GM12878 (cell line): ENCODE data around the gene SPRTN. TPM values are rescaled to one million over a fixed set of nuclear protein-coding genes. Genes with fewer than 3 reads are reported as not detected.

Experiments used
- ATAC-seq: fragments of 200-7000 bp; cut with Tn5 transposase; 3 replicates; pipeline ENCODE4 v1.9.1; 2020; ENCODE audit warnings: mild to moderate bottlenecking, moderate library complexity
- BruUV-seq: library from RNA; stranded (reverse); fragments of 400-500 nt; replicated peaks from 2 replicates; lab custom pipeline; 2021; lab: Mats Ljungman, UMichigan
- CTCF ChIA-PET: fragments of 300-600 bp; sonication (Branson Sonifier 250); formaldehyde crosslinking; extraction: SDS; loops from one replicate; lab custom pipeline; 2021; ENCODE audit warnings: inconsistent platforms; lab: Yijun Ruan, JAX
- POLR2A ChIA-PET: fragments of 350-600 bp; formaldehyde crosslinking; extraction: SDS; loops from one replicate; lab custom pipeline; 2021; ENCODE audit warnings: inconsistent platforms; lab: Charles Lee
- RAD21 ChIA-PET: fragments of 300-600 bp; sonication (Branson Sonifier 250); formaldehyde crosslinking; loops from one replicate; lab custom pipeline; 2023; ENCODE audit warnings: antibody characterized with exemption; ENCODE audit not compliant: unreplicated experiment; lab: Charles Lee
- SMC1A ChIA-PET: fragments of 300-600 bp; sonication (Branson Sonifier 250); formaldehyde crosslinking; loops from one replicate; lab custom pipeline; 2023; ENCODE audit not compliant: unreplicated experiment, uncharacterized antibody; lab: Charles Lee
- DNase-seq: peaks from one replicate; pipeline ENCODE4 v3.0.0-alpha.2; 2011; ENCODE audit warnings: low read depth, low spot score
- FAIRE-seq: peaks from 3 replicates; lab custom pipeline; 2011; peaks lifted over from hg19 to GRCh38; lab: Jason Lieb, UNC
- H2AFZ ChIP-seq: 2 replicates; pipeline ENCODE4 v1.6.0; 2011; ENCODE audit warnings: low read depth, low read length, control low read depth; ENCODE audit not compliant: control insufficient read depth
- H3K27ac ChIP-seq: 2 replicates; pipeline ENCODE4 v1.5.1; 2011; ENCODE audit warnings: control low read depth; ENCODE audit not compliant: control insufficient read depth, insufficient read depth
- H3K27me3 ChIP-seq, 2 experiments: replicated peaks in 1 of 2; 2 replicates each; pipeline versions ENCODE4 v1.6.0 to v1.6.1; 2011; ENCODE audit warnings: low read length in 1 of 2; ENCODE audit not compliant: control insufficient read depth in 2 of 2, insufficient read depth in 2 of 2
- H3K36me3 ChIP-seq, 2 experiments: 2 replicates each; pipeline ENCODE4 v1.5.1; 2011; ENCODE audit warnings: low read length in 1 of 2; ENCODE audit not compliant: control insufficient read depth in 2 of 2, insufficient read depth in 2 of 2
- H3K4me1 ChIP-seq: 2 replicates; pipeline ENCODE4 v1.6.1; 2011; ENCODE audit warnings: mild to moderate bottlenecking, low read length, moderate library complexity, mixed read lengths; ENCODE audit not compliant: control insufficient read depth, insufficient read depth
- H3K4me2 ChIP-seq: 2 replicates; pipeline ENCODE4 v1.6.0; 2011; ENCODE audit warnings: control low read depth; ENCODE audit not compliant: control insufficient read depth, insufficient read depth
- H3K4me3 ChIP-seq: fragments of 200-600 bp; sonication (generic); 2 replicates; pipeline ENCODE4 v1.5.1; 2016
- H3K79me2 ChIP-seq: 2 replicates; pipeline ENCODE4 v1.6.0; 2011; ENCODE audit warnings: low read length; ENCODE audit not compliant: control insufficient read depth, insufficient read depth
- H3K9ac ChIP-seq: 2 replicates; pipeline ENCODE4 v1.8.0; 2011; ENCODE audit warnings: low read length, control low read depth, mixed read lengths; ENCODE audit not compliant: control insufficient read depth, insufficient read depth
- H3K9me3 ChIP-seq: replicated peaks from 3 replicates; pipeline ENCODE4 v1.5.1; 2011; ENCODE audit warnings: mild to moderate bottlenecking, low read length; ENCODE audit not compliant: control insufficient read depth, insufficient read depth
- H4K20me1 ChIP-seq: 2 replicates; pipeline ENCODE4 v1.6.0; 2011; ENCODE audit not compliant: control insufficient read depth, insufficient read depth
- ATF3 ChIP-seq: IDR thresholded peaks from 2 replicates; pipeline ENCODE4 v1.6.1; 2011; ENCODE audit warnings: low read depth, mild to moderate bottlenecking, low read length, moderate library complexity, borderline replicate concordance; ENCODE audit errors: extremely low read depth
- BACH1 ChIP-seq: fragments of 450-650 bp; IDR thresholded peaks from 2 replicates; pipeline ENCODE4 v1.6.1; 2017; ENCODE audit warnings: mild to moderate bottlenecking, borderline replicate concordance
- CBFB ChIP-seq: IDR thresholded peaks from 2 replicates; pipeline ENCODE4 v1.6.1; 2016; ENCODE audit warnings: antibody characterized with exemption, low read depth
- CHD1 ChIP-seq: IDR thresholded peaks from 2 replicates; pipeline ENCODE4 v1.6.1; 2012; ENCODE audit warnings: low read depth, low read length, improper control_type of control experiment
- ELK1 ChIP-seq: IDR thresholded peaks from 2 replicates; pipeline ENCODE4 v1.6.1; 2012; ENCODE audit warnings: low read depth, low read length, improper control_type of control experiment
- EZH2 ChIP-seq: IDR thresholded peaks from 2 replicates; pipeline ENCODE4 v1.6.1; 2012; ENCODE audit warnings: low read depth, mild to moderate bottlenecking, control low read depth, inconsistent platforms, low read length, borderline replicate concordance; ENCODE audit not compliant: control insufficient read depth
- IKZF1 ChIP-seq: fragments of 450-650 bp; conservative IDR thresholded peaks from 2 replicates; pipeline ENCODE4 v1.6.1; 2017; ENCODE audit warnings: antibody characterized with exemption, mild to moderate bottlenecking
- JUNB ChIP-seq: IDR thresholded peaks from 2 replicates; pipeline ENCODE4 v1.6.1; 2016; ENCODE audit warnings: antibody characterized with exemption, mild to moderate bottlenecking
- POLR2A ChIP-seq: IDR thresholded peaks from 2 replicates; pipeline ENCODE4 v1.6.1; 2011; ENCODE audit warnings: low read depth, mild to moderate bottlenecking, low read length
- RELB ChIP-seq: fragments of 450-650 bp; IDR thresholded peaks from 2 replicates; pipeline ENCODE4 v1.6.1; 2017; ENCODE audit warnings: low read depth, mild to moderate bottlenecking, moderate library complexity
- RFX5 ChIP-seq: IDR thresholded peaks from 2 replicates; pipeline ENCODE4 v1.6.1; 2011; ENCODE audit warnings: low read depth, low read length, improper control_type of control experiment
- SREBF1 ChIP-seq: IDR thresholded peaks from 2 replicates; pipeline ENCODE4 v1.6.1; 2012; ENCODE audit warnings: mild to moderate bottlenecking, low read length
- STAT3 ChIP-seq: IDR thresholded peaks from 2 replicates; pipeline ENCODE4 v1.6.1; 2011; ENCODE audit warnings: low read depth, low read length, improper control_type of control experiment
- ZBTB33 ChIP-seq: fragments of 450-650 bp; IDR thresholded peaks from 2 replicates; pipeline ENCODE4 v1.6.1; 2017; ENCODE audit warnings: mild to moderate bottlenecking
- WGBS: methylation state at CpG from one replicate; pipeline ENCODE4 v1.1.6; 2016; ENCODE audit warnings: low lambda C conversion rate; ENCODE audit not compliant: insufficient replicate concordance, insufficient coverage; ENCODE audit errors: missing lambda C conversion rate; 5-methylcytosine and 5-hydroxymethylcytosine counted together
- in situ Hi-C: fragments of 300-500 bp; cut with MboI; formaldehyde crosslinking; loops from 9 replicates; pipeline ENCODE4 v1.14.3; 2018; ENCODE audit warnings: mixed read lengths
- intact Hi-C: fragments of 100-400 bp; cut with micrococcal nuclease; formaldehyde crosslinking; loops from one replicate; pipeline ENCODE4 v1.14.2; 2022; ENCODE audit not compliant: unreplicated experiment
- polyA plus RNA-seq, 11 experiments: library from polyadenylated mRNA; depleted of rRNA in 4 of 11; unstranded in 6 of 11; stranded (reverse) in 5 of 11; fragments of >200 nt; fragmentation: Nextera tagmentation in 4 of 11; fragmentation: Illumina TruSeq in 1 of 11; extraction: Ambion mirVana in 4 of 11; extraction: Trizol in 1 of 11; gene quantifications; 1 replicate in 1 of 11; 2 replicates in 10 of 11; pipeline versions ENCODE4 v1.2.1 to v1.2.3, GENCODE V29; 2011 to 2016; ENCODE audit warnings: inconsistent platforms in 2 of 11, missing spikeins in 2 of 11, low read depth in 1 of 11
- total RNA-seq, 4 experiments: library from RNA; depleted of rRNA in 3 of 4; stranded (reverse); fragments of >200 nt in 3 of 4; fragmentation: Illumina TruSeq in 1 of 4; extraction: Trizol in 1 of 4; gene quantifications; 2 replicates each; pipeline versions ENCODE4 v1.2.1 to v1.2.3, GENCODE V29; 2013 to 2021
- TF ChIP-seq, protein P1 (sequence below): fragments of 450-650 bp; IDR thresholded peaks from 2 replicates; pipeline ENCODE4 v1.6.1; 2017; ENCODE audit warnings: borderline replicate concordance

Gene SPRTN
- total and polyA plus RNA-seq, 10 of the 15 experiments (the other 5 are each of a cell fraction or from before 2014, with no cell fraction given): 4.4 to 16.5 (median 12.1) TPM

DNA sequence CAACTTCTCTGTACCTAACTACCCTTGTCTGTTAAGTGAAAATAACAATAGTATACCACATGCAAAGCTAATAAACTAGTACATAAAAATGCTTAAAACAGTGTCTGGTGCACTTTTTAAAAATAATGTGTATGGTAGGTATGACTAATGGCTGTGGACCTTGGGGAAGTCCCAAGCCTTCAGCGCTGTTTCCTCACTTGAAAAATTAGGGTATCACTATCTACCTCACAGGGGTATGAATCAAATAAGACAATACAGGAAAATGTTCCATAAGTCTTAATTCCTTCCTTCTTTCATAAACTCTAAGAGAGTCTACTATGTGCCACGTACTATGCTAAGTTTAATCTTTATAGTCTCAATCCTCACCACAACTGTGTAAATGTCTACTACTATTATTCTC lies 52.0 kb downstream of the SPRTN start (continued):
- TF ChIP-seq ELK1 (no peak), CBFB (no peak), CHD1 (no peak), ATF3 (no peak), STAT3 (no peak), RELB (no peak), RFX5 (no peak)

- H3K27ac ChIP-seq: no peak overlapping the region
- H3K36me3 ChIP-seq: no peaks in the 10 kb centered on the region; a peak in 1 of 4 replicates
- no peak for TF ChIP-seq ZBTB33
- TF ChIP-seq BACH1: no peak
- no peak for TF ChIP-seq POLR2A
- no peak for TF ChIP-seq SREBF1
- no peak for TF ChIP-seq RELB
- TF ChIP-seq IKZF1: no peak
- TF ChIP-seq JUNB: no peak
- TF ChIP-seq EZH2: no peak
- TF ChIP-seq, protein P1, sequence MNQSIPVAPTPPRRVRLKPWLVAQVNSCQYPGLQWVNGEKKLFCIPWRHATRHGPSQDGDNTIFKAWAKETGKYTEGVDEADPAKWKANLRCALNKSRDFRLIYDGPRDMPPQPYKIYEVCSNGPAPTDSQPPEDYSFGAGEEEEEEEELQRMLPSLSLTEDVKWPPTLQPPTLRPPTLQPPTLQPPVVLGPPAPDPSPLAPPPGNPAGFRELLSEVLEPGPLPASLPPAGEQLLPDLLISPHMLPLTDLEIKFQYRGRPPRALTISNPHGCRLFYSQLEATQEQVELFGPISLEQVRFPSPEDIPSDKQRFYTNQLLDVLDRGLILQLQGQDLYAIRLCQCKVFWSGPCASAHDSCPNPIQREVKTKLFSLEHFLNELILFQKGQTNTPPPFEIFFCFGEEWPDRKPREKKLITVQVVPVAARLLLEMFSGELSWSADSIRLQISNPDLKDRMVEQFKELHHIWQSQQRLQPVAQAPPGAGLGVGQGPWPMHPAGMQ: no peak
- no peaks in the 10 kb centered on the region for H3K9me3 ChIP-seq
- in situ Hi-C loops (no loop called here), intact Hi-C loops (no loop called here)
- ChIA-PET POLR2A (interaction anchor here (0.5 kb wide), 1 partner anchor 144 kb away, joined by 3 read pairs; no protein-coding TSS in a partner anchor), SMC1A (interaction anchor here (0.5 to 0.9 kb wide), 3 partner anchors 11 to 35 kb away, joined by 3 to 4 read pairs (median 4); no protein-coding TSS in a partner anchor), CTCF (interaction anchor here (0.8 to 1.2 kb wide), 2 partner anchors 11 to 32 kb away, joined by 3 to 5 read pairs; no protein-coding TSS in a partner anchor), RAD21 (no interaction called here)
- H4K20me1 ChIP-seq: no peaks in the 10 kb centered on the region; the same call in 1 of the 2 replicates
- 88% methylated on average over 1 of the region's 1 CpG for WGBS
- H3K4me1 ChIP-seq: no peaks in the 10 kb centered on the region
- H3K4me2 ChIP-seq: no peak overlapping the region
- ATAC-seq: no peak
- H3K9ac ChIP-seq: no peak overlapping the region
- no peaks in the 10 kb centered on the region for H3K27me3 ChIP-seq
- no peak overlapping the region for H2AFZ ChIP-seq
- H3K4me3 ChIP-seq: no peak overlapping the region
- FAIRE-seq: no peak
- no TSS peak for BruUV-seq
- peaks cover 38% of the 10 kb centered on the region for H3K79me2 ChIP-seq
- DNase-seq: no peak
Observed at GRCh38 chr1:231392389-231393131, 54.5 kb downstream of the SPRTN start.
